ENCODE measurements around the gene DIAPH2. TPM values are rescaled to one million over a fixed set of nuclear protein-coding genes. Genes with fewer than 3 reads are reported as not detected.
"Not testable (repeated sequence)": the region's sequence is repeated elsewhere in the genome, so short reads cannot be mapped to it uniquely, and the experiment has no call there.

DIAPH2 gene
- total RNA-seq, 1 donor from 2014 or later, result 32.9 TPM

- TF ChIP-seq CTCF (IDR thresholded peaks at IDR 0.05), result no peak
- Histone ChIP-seq H3K27me3 (no peaks in the 10 kb centered on the region), H3K36me3 (no peaks in the 10 kb centered on the region), H3K27ac (no peak overlapping the region), H3K4me3 (no peak overlapping the region), H3K9me3 (no peaks in the 10 kb centered on the region), H3K4me1 (no peaks in the 10 kb centered on the region)
- DNase-seq, result no peak
- ATAC-seq, result no peak
- intact Hi-C loops (cut with DNase I), result no loop called here
Observed at GRCh38 chrX:96837808-96838207, 153.2 kb downstream of the DIAPH2 start.

- no peaks in the 10 kb centered on the region for H3K36me3 ChIP-seq
- H3K9me3 ChIP-seq, result no peaks in the 10 kb centered on the region
- TF ChIP-seq CTCF (IDR thresholded peaks at IDR 0.05), result no peak
- no peak for DNase-seq
- no peaks in the 10 kb centered on the region for H3K27me3 ChIP-seq
- ATAC-seq, result no peak
- no peaks in the 10 kb centered on the region for H3K4me1 ChIP-seq
- intact Hi-C loops (cut with DNase I), result no loop called here
- no peak overlapping the region for H3K4me3 ChIP-seq
- H3K27ac ChIP-seq, result no peak overlapping the region
Observed at GRCh38 chrX:96838537-96838936, 153.9 kb downstream of the DIAPH2 start.

GRCh38 chrX:96841325-96841724 lies 156.7 kb downstream of the DIAPH2 start:
- Histone ChIP-seq H3K4me1 (no peaks in the 10 kb centered on the region), H3K36me3 (no peaks in the 10 kb centered on the region), H3K27ac (no peak overlapping the region), H3K9me3 (no peaks in the 10 kb centered on the region), H3K4me3 (no peak overlapping the region), H3K27me3 (no peaks in the 10 kb centered on the region)
- intact Hi-C loops (cut with DNase I), result no loop called here
- ATAC-seq (no peak), DNase-seq (no peak)
- TF ChIP-seq CTCF (IDR thresholded peaks at IDR 0.05), result no peak

GRCh38 chrX:96841866-96842265 lies 157.2 kb downstream of the DIAPH2 start:
- H3K4me3 ChIP-seq; intact Hi-C loops (cut with DNase I); H3K9me3 ChIP-seq; H3K27ac ChIP-seq; DNase-seq; H3K36me3 ChIP-seq; ATAC-seq; H3K4me1 ChIP-seq; H3K27me3 ChIP-seq: not testable (repeated sequence)

GRCh38 chrX:96843566-96843965 lies 158.9 kb downstream of the DIAPH2 start:
- Histone ChIP-seq H3K9me3 (no peaks in the 10 kb centered on the region), H3K36me3 (no peaks in the 10 kb centered on the region), H3K4me3 (no peak overlapping the region), H3K4me1 (no peaks in the 10 kb centered on the region), H3K27me3 (no peaks in the 10 kb centered on the region), H3K27ac (no peak overlapping the region)
- peak; percentile 72 for ATAC-seq
- intact Hi-C loops (cut with DNase I), result no loop called here
- peak; percentile 18 for TF ChIP-seq CTCF (IDR thresholded peaks at IDR 0.05)
- no peak for DNase-seq

- no peak for TF ChIP-seq CTCF (IDR thresholded peaks at IDR 0.05)
- ATAC-seq (no peak), DNase-seq (no peak)
- no peak overlapping the region for H3K4me3 ChIP-seq
- H3K27ac ChIP-seq, result no peak overlapping the region
- H3K36me3 ChIP-seq, result no peaks in the 10 kb centered on the region
- no peaks in the 10 kb centered on the region for H3K4me1 ChIP-seq
- intact Hi-C loops (cut with DNase I), result no loop called here
- H3K27me3 ChIP-seq, result no peaks in the 10 kb centered on the region
- no peaks in the 10 kb centered on the region for H3K9me3 ChIP-seq
Observed at GRCh38 chrX:96846841-96847240, 162.2 kb downstream of the DIAPH2 start.

- ATAC-seq; H3K27me3 ChIP-seq; H3K4me1 ChIP-seq; intact Hi-C loops (cut with DNase I); H3K27ac ChIP-seq; H3K9me3 ChIP-seq; DNase-seq; H3K36me3 ChIP-seq; H3K4me3 ChIP-seq: not testable (repeated sequence)
Observed at GRCh38 chrX:96859422-96859821, 174.8 kb downstream of the DIAPH2 start.
